ENCODE measurements around the gene ERP44. TPM values are rescaled to one million over a fixed set of nuclear protein-coding genes. Genes with fewer than 3 reads are reported as not detected.

The ERP44 gene
- polyA plus RNA-seq, 1 donor (not counting 4 experiments of a cell fraction or from before 2014, with no cell fraction given) = 17.6 TPM

- Histone ChIP-seq H3K4me2 (ENCODE audit: control insufficient read depth, extremely low read depth, insufficient read depth, low read depth, low read length) (no peak overlapping the region), H4K20me1 (ENCODE audit: control insufficient read depth, extremely low read depth, insufficient read depth, low read length) (peaks cover 12% of the 10 kb centered on the region), H3K4me3 (ENCODE audit: control insufficient read depth in 2 of 3, extremely low read depth in 1 of 3, insufficient read depth in 2 of 3, low read depth in 1 of 3, low read length in 3 of 3) (no peak overlapping the region), H3K9me3 (ENCODE audit: control insufficient read depth, low read depth, low read length) (no peaks in the 10 kb centered on the region), H2AFZ (ENCODE audit: control insufficient read depth, low read length) (no peak overlapping the region), H3K27ac (ENCODE audit: control insufficient read depth, insufficient read depth, low read length) (no peak overlapping the region), H3K79me2 (ENCODE audit: control insufficient read depth, insufficient read depth, low read length) (peaks cover 77% of the 10 kb centered on the region), H3K4me1 (ENCODE audit: control insufficient read depth, extremely low read depth, insufficient read depth, low read length) (peaks cover 11% of the 10 kb centered on the region), H3K9me1 (ENCODE audit: control insufficient read depth, extremely low read depth, insufficient read depth, low read length) (peaks cover 2% of the 10 kb centered on the region), H3K9ac (ENCODE audit: control insufficient read depth, extremely low read depth, insufficient read depth, low read length) (no peak overlapping the region), H3K36me3 (ENCODE audit: control insufficient read depth in 2 of 2, extremely low read depth in 1 of 2, insufficient read depth in 2 of 2, low read length in 2 of 2) (peaks cover 0 to 3% of the 10 kb centered on the region in 2 experiments), H3K27me3 (ENCODE audit: control insufficient read depth, extremely low read depth, insufficient read depth, low read length) (no peaks in the 10 kb centered on the region)
- dilution Hi-C loops (cut with MboI; ENCODE audit: extremely low pct_ligation_motif_present, low sequenced_read_pairs) = no loop called here
- DNase-seq (ENCODE audit: low read depth, low spot score) = no peak
- no peak for TF ChIP-seq EZH2 (IDR thresholded peaks at IDR 0.05; ENCODE audit: low read length)
- TF ChIP-seq, protein P1, sequence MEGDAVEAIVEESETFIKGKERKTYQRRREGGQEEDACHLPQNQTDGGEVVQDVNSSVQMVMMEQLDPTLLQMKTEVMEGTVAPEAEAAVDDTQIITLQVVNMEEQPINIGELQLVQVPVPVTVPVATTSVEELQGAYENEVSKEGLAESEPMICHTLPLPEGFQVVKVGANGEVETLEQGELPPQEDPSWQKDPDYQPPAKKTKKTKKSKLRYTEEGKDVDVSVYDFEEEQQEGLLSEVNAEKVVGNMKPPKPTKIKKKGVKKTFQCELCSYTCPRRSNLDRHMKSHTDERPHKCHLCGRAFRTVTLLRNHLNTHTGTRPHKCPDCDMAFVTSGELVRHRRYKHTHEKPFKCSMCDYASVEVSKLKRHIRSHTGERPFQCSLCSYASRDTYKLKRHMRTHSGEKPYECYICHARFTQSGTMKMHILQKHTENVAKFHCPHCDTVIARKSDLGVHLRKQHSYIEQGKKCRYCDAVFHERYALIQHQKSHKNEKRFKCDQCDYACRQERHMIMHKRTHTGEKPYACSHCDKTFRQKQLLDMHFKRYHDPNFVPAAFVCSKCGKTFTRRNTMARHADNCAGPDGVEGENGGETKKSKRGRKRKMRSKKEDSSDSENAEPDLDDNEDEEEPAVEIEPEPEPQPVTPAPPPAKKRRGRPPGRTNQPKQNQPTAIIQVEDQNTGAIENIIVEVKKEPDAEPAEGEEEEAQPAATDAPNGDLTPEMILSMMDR (optimal IDR thresholded peaks at IDR 0.05 in 1 of 3, IDR thresholded peaks at IDR 0.05 in 1 of 3, conservative IDR thresholded peaks at IDR 0.05 in 1 of 3; ENCODE audit: extremely low read depth in 1 of 3, insufficient read depth in 2 of 3, low read length in 3 of 3) = no peak
- FAIRE-seq = no peak
These were observed 7.2 kb downstream of the ERP44 start for GRCh38 chr9:100091650-100092049.

- Histone ChIP-seq H3K4me3 (ENCODE audit: control insufficient read depth in 2 of 3, extremely low read depth in 1 of 3, insufficient read depth in 2 of 3, low read depth in 1 of 3, low read length in 3 of 3) (no peak overlapping the region), H3K4me2 (ENCODE audit: control insufficient read depth, extremely low read depth, insufficient read depth, low read depth, low read length) (no peak overlapping the region), H3K36me3 (ENCODE audit: control insufficient read depth in 2 of 2, extremely low read depth in 1 of 2, insufficient read depth in 2 of 2, low read length in 2 of 2) (peaks cover 0 to 3% of the 10 kb centered on the region in 2 experiments), H3K9me3 (ENCODE audit: control insufficient read depth, low read depth, low read length) (no peaks in the 10 kb centered on the region), H4K20me1 (ENCODE audit: control insufficient read depth, extremely low read depth, insufficient read depth, low read length) (peaks cover 16% of the 10 kb centered on the region), H3K27me3 (ENCODE audit: control insufficient read depth, extremely low read depth, insufficient read depth, low read length) (no peaks in the 10 kb centered on the region), H3K4me1 (ENCODE audit: control insufficient read depth, extremely low read depth, insufficient read depth, low read length) (peaks cover 11% of the 10 kb centered on the region), H3K79me2 (ENCODE audit: control insufficient read depth, insufficient read depth, low read length) (peaks cover 78% of the 10 kb centered on the region), H3K9me1 (ENCODE audit: control insufficient read depth, extremely low read depth, insufficient read depth, low read length) (peaks cover 2% of the 10 kb centered on the region), H2AFZ (ENCODE audit: control insufficient read depth, low read length) (no peak overlapping the region), H3K9ac (ENCODE audit: control insufficient read depth, extremely low read depth, insufficient read depth, low read length) (no peak overlapping the region), H3K27ac (ENCODE audit: control insufficient read depth, insufficient read depth, low read length) (no peak overlapping the region)
- DNase-seq (ENCODE audit: low read depth, low spot score) = no peak
- FAIRE-seq = no peak
- dilution Hi-C loops (cut with MboI; ENCODE audit: extremely low pct_ligation_motif_present, low sequenced_read_pairs) = no loop called here
- no peak for TF ChIP-seq EZH2 (IDR thresholded peaks at IDR 0.05; ENCODE audit: low read length)
- TF ChIP-seq, protein P1 (optimal IDR thresholded peaks at IDR 0.05 in 1 of 3, IDR thresholded peaks at IDR 0.05 in 1 of 3, conservative IDR thresholded peaks at IDR 0.05 in 1 of 3; ENCODE audit: extremely low read depth in 1 of 3, insufficient read depth in 2 of 3, low read length in 3 of 3) = no peak
These were observed 7.9 kb downstream of the ERP44 start for GRCh38 chr9:100090880-100091279.
